DOHH2 (cell line): ENCODE data around the gene NXPH3.
"Not testable (repeated sequence)": the region's sequence is repeated elsewhere in the genome, so short reads cannot be mapped to it uniquely, and the experiment has no call there.

Experiments
- H3F3A ChIP-seq: fragments of 200-600 bp; sonication (generic), shearing (Covaris generic); 2 replicates; pipeline ENCODE4 v1.6.0; 2016; ENCODE audit warnings: antibody characterized with exemption, mild to moderate bottlenecking; ENCODE audit not compliant: control insufficient read depth, insufficient read depth
- H3K27ac ChIP-seq: fragments of 200-600 bp; sonication (generic); 2 replicates; pipeline ENCODE4 v1.5.1; 2014; ENCODE audit warnings: low read depth, mild to moderate bottlenecking, low read length, moderate library complexity
- H3K27me3 ChIP-seq: fragments of 200-600 bp; sonication (generic); 2 replicates; pipeline ENCODE4 v1.6.1; 2014; ENCODE audit warnings: mild to moderate bottlenecking, low read length, mixed read lengths; ENCODE audit not compliant: control insufficient read depth
- H3K36me3 ChIP-seq: fragments of 200-600 bp; sonication (generic); 2 replicates; pipeline ENCODE4 v1.6.1; 2014; ENCODE audit warnings: mild to moderate bottlenecking, low read length, moderate library complexity, mixed read lengths; ENCODE audit not compliant: control insufficient read depth
- H3K4me1 ChIP-seq: fragments of 200-600 bp; sonication (generic); 2 replicates; pipeline ENCODE4 v1.6.1; 2014; ENCODE audit warnings: mild to moderate bottlenecking, low read length, mixed read lengths; ENCODE audit not compliant: control insufficient read depth
- H3K4me2 ChIP-seq: fragments of 200-600 bp; sonication (generic); 2 replicates; pipeline ENCODE4 v1.6.0; 2014; ENCODE audit warnings: mild to moderate bottlenecking, low read length, moderate library complexity
- H3K4me3 ChIP-seq: fragments of 200-600 bp; sonication (generic); 2 replicates; pipeline ENCODE4 v1.5.1; 2014; ENCODE audit warnings: mild to moderate bottlenecking, low read length, mixed read lengths
- H3K79me2 ChIP-seq: fragments of 200-600 bp; sonication (generic); 2 replicates; pipeline ENCODE4 v1.6.1; 2014; ENCODE audit warnings: mild to moderate bottlenecking, low read length, mixed read lengths; ENCODE audit not compliant: control insufficient read depth
- H3K9me2 ChIP-seq: fragments of 200-600 bp; sonication (generic); replicated peaks from 2 replicates; pipeline ENCODE4 v1.6.1; 2014; ENCODE audit warnings: mild to moderate bottlenecking, low read length, mixed read lengths; ENCODE audit not compliant: control insufficient read depth
- H3K9me3 ChIP-seq: fragments of 200-600 bp; sonication (generic); 2 replicates; pipeline ENCODE4 v1.6.1; 2014; ENCODE audit warnings: antibody characterized with exemption, low read length, mixed read lengths; ENCODE audit not compliant: control insufficient read depth, insufficient read depth
- H4K20me1 ChIP-seq: fragments of 200-600 bp; sonication (generic); 2 replicates; pipeline ENCODE4 v1.6.0; 2014; ENCODE audit warnings: low read depth, mild to moderate bottlenecking, antibody characterized with exemption, low read length, moderate library complexity; ENCODE audit not compliant: control insufficient read depth, insufficient read depth
- EZH2phosphoT487 ChIP-seq: fragments of 200-600 bp; sonication (generic); IDR thresholded peaks from 2 replicates; pipeline ENCODE4 v1.6.1; 2017; ENCODE audit warnings: borderline replicate concordance, mild to moderate bottlenecking, antibody characterized with exemption, low read length, moderate library complexity, mixed read lengths
- TF ChIP-seq, protein P1 (sequence below): fragments of 200-600 bp; sonication (generic); IDR thresholded peaks from one replicate; pipeline ENCODE4 v1.5.1; 2014; ENCODE audit warnings: antibody characterized with exemption, mild to moderate bottlenecking, low read depth, low read length; ENCODE audit not compliant: poor library complexity, severe bottlenecking

The NXPH3 gene

DNA sequence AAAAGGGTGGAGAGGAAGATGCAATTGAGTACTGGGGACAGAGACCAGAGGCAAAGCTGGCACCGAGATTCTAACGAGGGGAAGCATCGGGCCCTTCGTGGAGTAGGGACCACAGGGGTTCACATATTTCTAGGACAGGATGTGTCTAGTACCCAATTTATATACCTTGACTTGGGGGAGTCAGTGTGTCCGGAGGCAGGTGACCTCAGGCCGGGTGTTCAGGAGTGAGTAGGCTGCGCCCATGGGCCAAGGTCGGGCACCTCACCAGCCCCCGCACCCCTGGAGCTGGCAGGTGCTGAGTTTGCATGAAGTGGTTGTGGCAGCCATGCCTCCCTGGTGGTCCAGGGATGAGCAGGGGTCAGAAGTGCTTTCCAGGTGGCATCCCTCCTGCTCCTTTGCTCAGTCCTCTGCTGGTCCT is 8.6 kb upstream of the NXPH3 start:
- no peak overlapping the region for H3K4me2 ChIP-seq

DNA sequence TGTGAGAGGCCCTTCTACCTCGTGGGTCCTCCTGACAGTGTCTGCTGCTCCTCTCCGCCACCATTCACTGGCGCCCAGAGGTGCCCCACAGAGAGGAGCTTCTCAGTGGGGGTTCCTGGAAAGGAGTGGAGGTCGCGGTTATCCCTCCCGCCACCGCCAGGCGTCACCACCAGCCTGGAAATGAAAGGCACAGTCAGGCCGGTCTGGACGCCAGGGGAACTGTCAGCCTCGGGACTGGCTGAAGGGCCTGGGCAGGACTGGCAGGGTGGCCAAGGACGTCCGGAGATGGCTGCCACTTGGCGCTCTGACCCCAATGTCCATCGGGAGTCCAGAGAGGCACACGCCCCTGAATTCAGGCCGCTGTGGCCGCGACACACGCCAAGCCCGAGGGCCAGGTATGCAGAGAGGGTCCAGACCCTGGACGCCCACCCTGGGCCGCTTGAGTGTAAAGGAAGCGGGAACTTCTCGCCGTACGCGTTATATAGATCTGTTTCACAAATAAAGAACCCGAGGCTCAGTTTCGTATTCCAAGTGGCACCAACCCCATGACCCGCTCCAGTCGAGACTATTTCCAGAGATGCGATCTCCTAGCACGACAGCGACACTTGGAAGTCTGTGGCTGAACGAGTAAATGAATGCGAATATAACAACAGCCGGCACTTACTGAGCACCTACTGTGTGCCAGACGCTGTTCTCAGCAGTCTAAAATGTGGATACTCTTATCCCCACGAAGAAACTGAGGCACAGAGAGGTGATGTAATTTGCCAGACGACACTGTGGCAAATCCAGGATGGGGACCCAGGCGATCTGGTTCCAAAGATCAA is 7.6 kb upstream of the NXPH3 start:
- Histone ChIP-seq H3K9me2 (no peaks in the 10 kb centered on the region), H3K4me1 (peaks cover 8% of the 10 kb centered on the region; the same call in 1 of the 2 replicates), H3K79me2 (no peaks in the 10 kb centered on the region), H3F3A (peaks cover 4% of the 10 kb centered on the region), H3K27me3 (peaks cover 30% of the 10 kb centered on the region), H3K4me2 (peak overlapping the region; percentile 25; the same call in 1 of the 2 replicates), H3K9me3 (no peaks in the 10 kb centered on the region), H3K27ac (no peak overlapping the region), H4K20me1 (no peaks in the 10 kb centered on the region), H3K4me3 (no peak overlapping the region), H3K36me3 (no peaks in the 10 kb centered on the region)
- TF ChIP-seq, protein P1, sequence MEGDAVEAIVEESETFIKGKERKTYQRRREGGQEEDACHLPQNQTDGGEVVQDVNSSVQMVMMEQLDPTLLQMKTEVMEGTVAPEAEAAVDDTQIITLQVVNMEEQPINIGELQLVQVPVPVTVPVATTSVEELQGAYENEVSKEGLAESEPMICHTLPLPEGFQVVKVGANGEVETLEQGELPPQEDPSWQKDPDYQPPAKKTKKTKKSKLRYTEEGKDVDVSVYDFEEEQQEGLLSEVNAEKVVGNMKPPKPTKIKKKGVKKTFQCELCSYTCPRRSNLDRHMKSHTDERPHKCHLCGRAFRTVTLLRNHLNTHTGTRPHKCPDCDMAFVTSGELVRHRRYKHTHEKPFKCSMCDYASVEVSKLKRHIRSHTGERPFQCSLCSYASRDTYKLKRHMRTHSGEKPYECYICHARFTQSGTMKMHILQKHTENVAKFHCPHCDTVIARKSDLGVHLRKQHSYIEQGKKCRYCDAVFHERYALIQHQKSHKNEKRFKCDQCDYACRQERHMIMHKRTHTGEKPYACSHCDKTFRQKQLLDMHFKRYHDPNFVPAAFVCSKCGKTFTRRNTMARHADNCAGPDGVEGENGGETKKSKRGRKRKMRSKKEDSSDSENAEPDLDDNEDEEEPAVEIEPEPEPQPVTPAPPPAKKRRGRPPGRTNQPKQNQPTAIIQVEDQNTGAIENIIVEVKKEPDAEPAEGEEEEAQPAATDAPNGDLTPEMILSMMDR, result peak; percentile 92
- no peak for TF ChIP-seq EZH2phosphoT487

More for the DNA sequence above, 8.6 kb upstream of the NXPH3 start:
- H3F3A ChIP-seq, result peaks cover 4% of the 10 kb centered on the region
- no peaks in the 10 kb centered on the region for H3K9me3 ChIP-seq
- peaks cover 8% of the 10 kb centered on the region; the same call in 1 of the 2 replicates for H3K4me1 ChIP-seq
- peaks cover 21% of the 10 kb centered on the region for H3K27me3 ChIP-seq
- H3K4me3 ChIP-seq, result no peak overlapping the region
- H3K79me2 ChIP-seq, result no peaks in the 10 kb centered on the region
- H3K27ac ChIP-seq, result no peak overlapping the region
- no peaks in the 10 kb centered on the region for H3K9me2 ChIP-seq
- H3K36me3 ChIP-seq, result no peaks in the 10 kb centered on the region
- TF ChIP-seq, protein P1, result no peak
- TF ChIP-seq EZH2phosphoT487, result no peak
- H4K20me1 ChIP-seq, result no peaks in the 10 kb centered on the region

DNA sequence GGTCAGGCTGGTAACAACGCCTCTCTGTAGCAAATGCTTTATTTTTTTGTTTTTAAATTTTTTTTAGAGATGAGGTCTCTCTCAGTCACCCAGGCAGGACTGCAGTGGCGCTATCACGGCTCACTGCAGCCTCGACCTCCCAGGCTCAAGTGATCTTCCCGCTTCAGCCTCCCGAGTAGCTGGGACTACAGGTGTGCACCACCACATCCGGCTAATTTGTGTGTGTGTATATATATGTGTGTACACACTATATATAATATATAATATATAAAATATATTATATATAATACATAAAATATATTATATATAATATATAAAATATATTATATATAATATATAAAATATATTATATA is 7.0 kb upstream of the NXPH3 start:
- not testable (repeated sequence) for H3F3A ChIP-seq, H3K36me3 ChIP-seq, H3K4me3 ChIP-seq, H3K4me2 ChIP-seq, H3K79me2 ChIP-seq, H3K9me3 ChIP-seq, H3K9me2 ChIP-seq, H3K4me1 ChIP-seq, H4K20me1 ChIP-seq, H3K27ac ChIP-seq
- peaks cover 33% of the 10 kb centered on the region for H3K27me3 ChIP-seq

DNA sequence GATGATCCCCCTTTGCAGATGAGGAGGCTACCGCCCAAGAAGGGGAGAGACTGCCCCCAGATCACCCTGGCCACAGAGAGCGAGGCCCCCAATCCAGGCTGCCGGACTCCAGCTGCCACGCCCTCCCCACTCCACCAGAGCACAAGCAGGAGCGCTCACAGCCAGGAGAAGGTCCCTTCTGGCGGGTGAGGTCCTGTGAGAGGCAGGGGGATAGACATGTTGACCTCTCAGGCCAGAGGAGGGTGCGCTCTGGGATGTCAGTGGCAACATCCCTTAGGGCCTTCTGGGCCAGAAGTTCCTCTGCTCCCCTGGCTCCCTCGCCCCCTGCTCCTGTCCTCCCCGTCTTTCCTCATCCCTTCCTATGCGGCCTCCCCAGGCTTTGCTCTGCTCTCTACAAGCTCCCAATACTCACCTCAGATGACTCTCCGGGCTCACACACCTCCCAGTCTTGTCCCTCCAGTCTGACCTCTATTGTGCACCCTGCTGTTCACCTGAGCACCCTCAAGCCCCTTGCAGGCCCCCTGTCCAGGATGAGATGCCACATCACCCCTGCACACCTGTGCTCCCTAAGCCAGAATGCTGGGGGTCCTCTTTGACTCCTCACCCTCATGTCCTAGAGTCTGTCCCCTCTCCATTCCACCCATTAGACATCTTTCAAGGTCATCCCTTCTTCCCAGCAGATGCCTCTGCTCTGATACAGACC is 5.0 kb upstream of the NXPH3 start:
- Histone ChIP-seq H3K4me1 (peaks cover 8% of the 10 kb centered on the region; the same call in 1 of the 2 replicates), H3K4me3 (peak overlapping the region; percentile 81; the same call in 1 of the 2 replicates), H3K79me2 (no peaks in the 10 kb centered on the region), H3K9me2 (no peaks in the 10 kb centered on the region), H3K27me3 (peaks cover 49% of the 10 kb centered on the region), H3K9me3 (no peaks in the 10 kb centered on the region), H3F3A (peaks cover 4% of the 10 kb centered on the region), H4K20me1 (no peaks in the 10 kb centered on the region), H3K27ac (no peak overlapping the region), H3K4me2 (peak overlapping the region; percentile 73), H3K36me3 (no peaks in the 10 kb centered on the region)
- TF ChIP-seq, protein P1, result no peak
- no peak for TF ChIP-seq EZH2phosphoT487
